K562 (cell line): ENCODE data around the gene HOXB5. TPM values are rescaled to one million over a fixed set of nuclear protein-coding genes. Genes with fewer than 3 reads are reported as not detected.
A peak's percentile ranks its signal among the peaks of the same experiment; 100 is the strongest.

Experiments used
- BACH1 ChIP-seq: fragments of 200-800 bp; sonication (Bioruptor generic); IDR thresholded peaks from 2 replicates; pipeline ENCODE4 v1.6.1; 2016; ENCODE audit warnings: missing genetic modification characterization, missing compliant biosample characterization
- EP400 ChIP-seq: fragments of 450-650 bp; IDR thresholded peaks from 2 replicates; pipeline ENCODE4 v1.6.1; 2017; ENCODE audit warnings: antibody characterized with exemption, mild to moderate bottlenecking, moderate library complexity
- GATA2 ChIP-seq: sonication (generic); formaldehyde crosslinking; IDR thresholded peaks from 2 replicates; pipeline ENCODE4 v1.4.0; 2020; ENCODE audit warnings: mild to moderate bottlenecking, missing genetic modification reagents
- GTF2E2 ChIP-seq: fragments of 200-800 bp; sonication (Bioruptor generic); IDR thresholded peaks from 2 replicates; pipeline ENCODE4 v1.6.1; 2016; ENCODE audit warnings: missing genetic modification characterization, missing compliant biosample characterization
- KHSRP ChIP-seq: fragments of 450-650 bp; IDR thresholded peaks from 2 replicates; pipeline ENCODE4 v1.6.1; 2017
- MYNN ChIP-seq, 2 experiments: sonication (generic); formaldehyde crosslinking in 1 of 2; IDR thresholded peaks; 2 replicates each; pipeline versions ENCODE4 v1.5.0 to v1.6.1; 2016 to 2020; ENCODE audit warnings: antibody characterized with exemption in 1 of 2, missing genetic modification reagents in 1 of 2
- POLR2H ChIP-seq: IDR thresholded peaks from 2 replicates; pipeline ENCODE4 v1.6.1; 2016; ENCODE audit warnings: missing genetic modification characterization, low read depth, mild to moderate bottlenecking, control low read depth, missing compliant biosample characterization, moderate library complexity
- PTRF ChIP-seq: fragments of 450-650 bp; IDR thresholded peaks from 2 replicates; pipeline ENCODE4 v1.6.1; 2016; ENCODE audit warnings: mild to moderate bottlenecking, missing genetic modification characterization, missing compliant biosample characterization
- TAF1 ChIP-seq: IDR thresholded peaks from 2 replicates; pipeline ENCODE4 v1.6.1; 2011; ENCODE audit warnings: mild to moderate bottlenecking, low read length, moderate library complexity; ENCODE audit not compliant: insufficient read depth, control insufficient read depth, severe bottlenecking; ENCODE audit errors: extremely low read depth
- ZNF212 ChIP-seq: fragments of 450-650 bp; formaldehyde crosslinking; IDR thresholded peaks from 2 replicates; pipeline ENCODE4 v1.4.0; 2020; ENCODE audit warnings: mild to moderate bottlenecking
- polyA plus RNA-seq, 8 experiments: library from polyadenylated mRNA; depleted of rRNA in 4 of 8; stranded (reverse) in 5 of 8; unstranded in 3 of 8; fragments of >200 nt; fragmentation: Nextera tagmentation in 2 of 8; fragmentation: Illumina TruSeq in 1 of 8; extraction: Ambion mirVana in 2 of 8; extraction: Trizol in 1 of 8; gene quantifications; 2 replicates each; pipeline versions ENCODE4 v1.2.1 to v1.2.3, GENCODE V29; 2011 to 2014; ENCODE audit warnings: inconsistent platforms in 1 of 8, missing spikeins in 1 of 8
- total RNA-seq, 7 experiments: library from RNA; depleted of rRNA in 6 of 7; stranded (reverse); fragments of >200 nt in 6 of 7; fragmentation: Illumina TruSeq in 2 of 7; extraction: Trizol in 2 of 7; gene quantifications; 2 replicates each; pipeline versions ENCODE4 v1.2.1 to v1.2.3, GENCODE V29; 2011 to 2021; ENCODE audit warnings: low replicate concordance in 1 of 7
- TF ChIP-seq, protein P1 (sequence below), 2 experiments: fragments of 450-650 bp; formaldehyde crosslinking in 1 of 2; IDR thresholded peaks; 2 replicates each; pipeline versions ENCODE4 v1.4.0 to v1.6.1; 2014 to 2020; ENCODE audit warnings: mild to moderate bottlenecking in 2 of 2, borderline replicate concordance in 1 of 2, low read depth in 1 of 2
- TF ChIP-seq, protein P2 (sequence below), 3 experiments: fragments of 200-800 bp in 1 of 3; fragments of 250-450 bp in 1 of 3; fragments of 450-650 bp in 1 of 3; sonication (Bioruptor Pico) in 1 of 3; sonication (Bioruptor generic) in 1 of 3; formaldehyde crosslinking in 1 of 3; IDR thresholded peaks; 2 replicates each; pipeline versions ENCODE4 v1.6.1 to v1.8.0; 2016 to 2022; ENCODE audit warnings: mild to moderate bottlenecking in 2 of 3, missing genetic modification characterization in 2 of 3, missing compliant biosample characterization in 1 of 3, moderate library complexity in 1 of 3

HOXB5 gene
- total and polyA plus RNA-seq, 9 of the 15 experiments (the other 6 are each of a cell fraction or from before 2014, with no cell fraction given), result 0.24 to 2.7 (median 0.65) TPM

DNA sequence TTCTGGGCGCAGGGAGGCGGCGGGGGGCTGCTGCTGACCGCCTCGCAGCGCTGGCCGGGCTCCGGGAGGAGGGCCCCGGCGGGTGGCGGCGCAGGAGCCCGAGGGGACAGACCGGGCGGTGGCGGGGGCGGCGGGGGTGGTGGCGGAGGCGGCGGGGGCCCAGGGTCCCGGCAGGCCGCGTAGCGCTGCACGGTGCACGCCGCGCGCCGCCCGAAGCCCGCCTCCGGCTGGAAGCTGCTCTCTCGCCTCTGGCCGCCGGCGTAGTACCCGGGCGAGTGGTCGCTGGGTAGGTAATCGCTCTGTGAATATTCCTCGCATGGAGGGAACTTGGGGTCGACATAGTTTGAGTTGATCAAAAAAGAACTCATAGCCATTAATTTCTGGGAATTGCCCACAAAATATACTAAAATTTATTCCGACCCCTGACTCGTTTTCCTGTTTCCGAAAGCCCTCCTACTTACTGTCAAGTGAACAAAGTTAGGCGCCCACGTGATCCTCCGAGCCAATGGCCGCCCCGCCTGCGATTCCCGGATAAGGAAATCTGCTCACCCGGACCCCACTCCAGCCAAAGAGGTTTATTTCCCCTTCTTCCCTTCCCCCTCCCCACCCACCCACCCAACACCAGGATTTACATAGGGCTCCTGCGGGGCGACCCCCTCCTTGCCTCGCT is 15.5 kb downstream of the HOXB5 start, which contains the start of gene HOXB4 (continued):
- TF ChIP-seq, protein P1, sequence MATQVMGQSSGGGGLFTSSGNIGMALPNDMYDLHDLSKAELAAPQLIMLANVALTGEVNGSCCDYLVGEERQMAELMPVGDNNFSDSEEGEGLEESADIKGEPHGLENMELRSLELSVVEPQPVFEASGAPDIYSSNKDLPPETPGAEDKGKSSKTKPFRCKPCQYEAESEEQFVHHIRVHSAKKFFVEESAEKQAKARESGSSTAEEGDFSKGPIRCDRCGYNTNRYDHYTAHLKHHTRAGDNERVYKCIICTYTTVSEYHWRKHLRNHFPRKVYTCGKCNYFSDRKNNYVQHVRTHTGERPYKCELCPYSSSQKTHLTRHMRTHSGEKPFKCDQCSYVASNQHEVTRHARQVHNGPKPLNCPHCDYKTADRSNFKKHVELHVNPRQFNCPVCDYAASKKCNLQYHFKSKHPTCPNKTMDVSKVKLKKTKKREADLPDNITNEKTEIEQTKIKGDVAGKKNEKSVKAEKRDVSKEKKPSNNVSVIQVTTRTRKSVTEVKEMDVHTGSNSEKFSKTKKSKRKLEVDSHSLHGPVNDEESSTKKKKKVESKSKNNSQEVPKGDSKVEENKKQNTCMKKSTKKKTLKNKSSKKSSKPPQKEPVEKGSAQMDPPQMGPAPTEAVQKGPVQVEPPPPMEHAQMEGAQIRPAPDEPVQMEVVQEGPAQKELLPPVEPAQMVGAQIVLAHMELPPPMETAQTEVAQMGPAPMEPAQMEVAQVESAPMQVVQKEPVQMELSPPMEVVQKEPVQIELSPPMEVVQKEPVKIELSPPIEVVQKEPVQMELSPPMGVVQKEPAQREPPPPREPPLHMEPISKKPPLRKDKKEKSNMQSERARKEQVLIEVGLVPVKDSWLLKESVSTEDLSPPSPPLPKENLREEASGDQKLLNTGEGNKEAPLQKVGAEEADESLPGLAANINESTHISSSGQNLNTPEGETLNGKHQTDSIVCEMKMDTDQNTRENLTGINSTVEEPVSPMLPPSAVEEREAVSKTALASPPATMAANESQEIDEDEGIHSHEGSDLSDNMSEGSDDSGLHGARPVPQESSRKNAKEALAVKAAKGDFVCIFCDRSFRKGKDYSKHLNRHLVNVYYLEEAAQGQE (IDR thresholded peaks at IDR 0.05; ENCODE audit: borderline replicate concordance), result peak; percentile 55
- TF ChIP-seq, protein P1 (CRISPR knock-in tag; IDR thresholded peaks at IDR 0.05; ENCODE audit: low read depth), result no peak
- TF ChIP-seq KHSRP, result no peak
- 0 out of 2 replicates have a peak, but pooled peaks have one; percentile 2 for TF ChIP-seq MYNN (IDR thresholded peaks at IDR 0.05)
- TF ChIP-seq MYNN (CRISPR knock-in tag; IDR thresholded peaks at IDR 0.05), result no peak
- TF ChIP-seq TAF1, result peak; percentile 44
- TF ChIP-seq, protein P2, sequence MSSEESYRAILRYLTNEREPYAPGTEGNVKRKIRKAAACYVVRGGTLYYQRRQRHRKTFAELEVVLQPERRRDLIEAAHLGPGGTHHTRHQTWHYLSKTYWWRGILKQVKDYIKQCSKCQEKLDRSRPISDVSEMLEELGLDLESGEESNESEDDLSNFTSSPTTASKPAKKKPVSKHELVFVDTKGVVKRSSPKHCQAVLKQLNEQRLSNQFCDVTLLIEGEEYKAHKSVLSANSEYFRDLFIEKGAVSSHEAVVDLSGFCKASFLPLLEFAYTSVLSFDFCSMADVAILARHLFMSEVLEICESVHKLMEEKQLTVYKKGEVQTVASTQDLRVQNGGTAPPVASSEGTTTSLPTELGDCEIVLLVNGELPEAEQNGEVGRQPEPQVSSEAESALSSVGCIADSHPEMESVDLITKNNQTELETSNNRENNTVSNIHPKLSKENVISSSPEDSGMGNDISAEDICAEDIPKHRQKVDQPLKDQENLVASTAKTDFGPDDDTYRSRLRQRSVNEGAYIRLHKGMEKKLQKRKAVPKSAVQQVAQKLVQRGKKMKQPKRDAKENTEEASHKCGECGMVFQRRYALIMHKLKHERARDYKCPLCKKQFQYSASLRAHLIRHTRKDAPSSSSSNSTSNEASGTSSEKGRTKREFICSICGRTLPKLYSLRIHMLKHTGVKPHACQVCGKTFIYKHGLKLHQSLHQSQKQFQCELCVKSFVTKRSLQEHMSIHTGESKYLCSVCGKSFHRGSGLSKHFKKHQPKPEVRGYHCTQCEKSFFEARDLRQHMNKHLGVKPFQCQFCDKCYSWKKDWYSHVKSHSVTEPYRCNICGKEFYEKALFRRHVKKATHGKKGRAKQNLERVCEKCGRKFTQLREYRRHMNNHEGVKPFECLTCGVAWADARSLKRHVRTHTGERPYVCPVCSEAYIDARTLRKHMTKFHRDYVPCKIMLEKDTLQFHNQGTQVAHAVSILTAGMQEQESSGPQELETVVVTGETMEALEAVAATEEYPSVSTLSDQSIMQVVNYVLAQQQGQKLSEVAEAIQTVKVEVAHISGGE (CRISPR knock-in tag; IDR thresholded peaks at IDR 0.05), result peak in 1 of 3 experiments; percentile 27; a peak in 1 of 6 replicates
- TF ChIP-seq EP400, result 0 out of 2 replicates have a peak, but pooled peaks have one; percentile 27
- 0 out of 2 replicates have a peak, but pooled peaks have one; percentile 33 for TF ChIP-seq ZNF212 (CRISPR knock-in tag)
- TF ChIP-seq PTRF, result no peak
- peak; percentile 48; the same call in 1 of the 2 replicates for TF ChIP-seq GTF2E2 (tag)
- peak; percentile 34; the same call in 1 of the 2 replicates for TF ChIP-seq BACH1 (tag)
- 0 out of 2 replicates have a peak, but pooled peaks have one; percentile 31 for TF ChIP-seq GATA2 (CRISPR knock-in tag)
- peak; percentile 59; the same call in 1 of the 2 replicates for TF ChIP-seq POLR2H (tag)
